Measurements from ENCODE around the gene CXCR6.
"Not testable (repeated sequence)": the region's sequence is repeated elsewhere in the genome, so short reads cannot be mapped to it uniquely, and the experiment has no call there.

Gene CXCR6

DNA sequence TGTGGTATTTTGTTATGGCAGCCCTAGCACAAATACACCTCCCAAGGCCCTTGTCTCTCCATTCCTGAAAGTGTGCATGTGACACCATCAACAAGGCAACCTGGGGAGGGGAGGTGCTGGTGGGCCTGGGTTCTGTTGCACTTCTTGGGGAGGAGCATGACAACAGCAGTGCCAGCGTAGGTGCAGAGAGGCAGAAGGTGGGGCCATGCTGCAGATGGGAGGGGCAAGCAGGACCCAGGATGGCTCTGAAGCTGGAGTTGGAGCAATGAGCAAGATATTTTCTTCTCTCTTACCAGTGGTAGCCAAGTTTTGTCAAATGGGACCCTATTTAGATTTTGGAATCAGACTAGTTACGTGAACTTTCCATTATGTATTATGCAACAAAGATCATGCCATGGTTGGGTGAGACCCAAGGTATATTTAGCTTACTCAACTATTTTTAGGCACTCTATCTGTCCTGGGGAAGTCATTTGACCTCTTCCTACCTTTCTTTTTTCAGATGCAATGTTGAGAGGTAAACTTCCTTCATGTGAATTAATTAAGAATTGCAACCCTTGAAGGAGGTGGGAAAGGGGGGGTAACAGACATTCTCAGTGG, 49.0 kb downstream of the CXCR6 start:
- DNase-seq: no peak

DNA sequence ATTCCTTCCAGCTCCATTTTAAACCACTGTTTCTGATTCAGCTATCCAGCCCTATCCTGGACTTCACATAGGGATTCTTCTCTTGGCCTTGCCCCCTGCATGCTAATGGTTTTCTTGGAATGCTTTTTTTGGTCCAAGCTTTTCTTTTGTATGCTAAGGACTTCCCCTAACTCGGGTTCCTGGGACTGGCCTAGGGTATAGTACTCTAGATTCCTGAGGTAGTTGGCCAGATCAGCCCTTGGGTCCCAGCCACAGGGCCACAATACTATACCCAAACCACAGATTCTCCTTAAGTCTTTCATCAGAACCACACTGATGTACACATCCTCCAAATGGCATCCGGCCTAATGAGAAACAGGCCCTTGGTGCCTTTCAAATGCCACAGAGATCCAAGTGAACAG, 49.6 kb downstream of the CXCR6 start:
- no peak for DNase-seq

DNA sequence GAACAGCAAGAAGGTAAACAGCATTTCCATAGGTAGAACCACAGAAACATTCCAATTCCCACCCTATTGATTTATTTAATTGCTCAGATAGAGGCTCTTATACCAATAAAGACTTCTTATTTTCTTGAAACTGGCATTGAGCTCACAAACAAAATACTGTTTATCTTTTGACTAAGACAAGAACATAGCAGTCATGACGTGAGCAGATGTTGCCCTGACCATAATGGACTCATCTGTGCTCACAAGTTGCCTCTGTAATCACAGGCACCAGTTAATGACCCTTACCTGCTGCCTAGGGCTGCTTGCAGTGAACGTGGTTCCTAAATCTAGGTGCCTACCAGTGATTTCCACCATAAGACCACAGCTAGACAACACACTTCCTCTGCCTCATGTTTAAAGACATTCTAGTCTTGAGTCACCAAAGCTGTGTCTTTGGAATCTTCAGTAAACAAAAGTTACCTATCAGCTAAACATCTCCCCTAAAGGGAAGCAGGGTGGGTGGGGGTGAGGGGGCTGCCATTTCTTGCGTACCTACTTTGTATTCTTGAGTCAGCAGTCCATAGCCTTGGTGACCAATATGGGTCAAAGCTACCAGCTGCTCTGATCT, 50.3 kb downstream of the CXCR6 start:
- DNase-seq: peak; percentile 39

DNA sequence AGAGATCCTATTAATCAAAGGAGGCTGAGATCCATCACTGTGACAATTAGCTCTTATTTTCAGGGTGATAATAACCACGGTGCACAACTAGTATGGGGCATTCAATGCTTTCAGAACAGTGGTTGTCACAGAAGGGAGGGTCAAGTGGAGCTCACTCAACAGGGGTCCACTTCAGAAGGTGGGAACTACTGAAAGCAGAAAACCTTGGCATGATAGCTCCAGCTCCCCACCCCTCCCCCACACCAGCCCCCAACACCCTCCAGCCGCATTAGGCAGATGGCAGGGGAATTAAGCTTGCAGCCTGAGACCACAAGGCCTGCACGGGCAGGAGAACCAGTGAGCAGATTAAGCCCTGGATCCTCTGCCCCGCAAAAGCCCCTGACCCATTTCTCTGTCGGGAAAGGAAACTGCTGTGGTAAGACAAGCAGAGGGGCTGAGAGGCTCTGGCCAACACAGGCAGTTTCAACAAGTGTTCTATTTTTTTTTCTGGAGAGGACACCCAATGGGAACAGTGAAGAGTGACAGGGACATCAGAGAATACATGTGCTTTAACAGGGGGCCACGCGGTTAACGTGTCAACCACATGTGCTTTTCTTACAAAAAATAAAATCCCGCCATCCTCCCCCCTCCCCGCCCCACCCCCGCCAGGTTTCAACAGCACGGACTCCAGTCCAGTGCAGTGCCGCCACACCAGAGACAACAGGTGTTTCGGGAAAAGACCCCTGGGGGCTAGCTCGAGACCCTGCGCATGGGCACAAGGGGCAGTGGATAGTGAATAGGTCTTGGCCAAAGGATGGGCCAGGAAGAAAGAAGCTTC, 51.4 kb downstream of the CXCR6 start:
- DNase-seq: no peak

DNA sequence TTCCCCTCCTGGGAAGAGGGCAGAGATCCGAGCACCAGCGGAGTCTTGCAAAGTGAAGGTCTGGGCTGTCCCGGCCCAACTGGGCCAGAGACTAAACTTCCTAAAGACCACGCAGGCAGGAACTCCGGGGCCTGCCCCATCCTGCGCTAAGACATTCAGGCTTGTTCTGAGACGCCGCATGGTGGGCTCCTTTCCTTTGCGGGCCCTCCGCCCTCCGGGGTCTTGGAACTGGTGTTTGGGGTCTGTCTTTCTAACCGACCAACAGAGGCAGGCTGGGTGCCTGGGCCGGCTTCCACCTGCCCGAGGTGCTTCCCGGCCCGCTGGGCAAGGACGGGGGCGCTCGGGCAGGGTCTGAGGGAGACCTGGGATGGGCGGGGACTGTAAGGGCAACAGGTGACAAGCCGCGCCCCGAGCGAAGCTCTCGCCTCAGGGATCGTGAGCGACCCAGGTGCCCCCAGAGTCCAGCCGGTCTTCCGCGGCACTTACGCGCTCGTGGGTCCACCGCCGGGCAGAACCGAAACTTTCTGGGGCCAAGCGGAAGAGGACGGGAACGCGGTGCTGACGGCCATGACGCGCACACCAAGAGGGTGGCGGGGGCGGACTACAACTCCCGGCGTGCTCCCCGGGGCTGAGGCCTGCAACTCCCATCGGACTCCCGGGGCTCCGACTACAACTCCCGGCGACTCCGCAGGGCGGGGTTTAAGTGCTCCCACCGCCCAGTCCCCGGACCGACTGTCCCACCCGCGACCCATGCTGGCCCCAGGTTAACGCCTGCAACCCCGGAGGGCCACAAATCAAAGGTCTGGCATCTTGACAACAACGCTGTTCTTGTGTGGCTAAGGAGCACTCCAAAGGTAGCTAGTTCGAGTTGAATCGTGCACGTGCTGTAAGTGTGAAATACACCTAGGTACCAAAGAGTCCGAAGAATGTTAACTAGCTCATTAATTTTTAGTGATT, 52.2 kb downstream of the CXCR6 start, which contains the start of gene FYCO1:
Gene FYCO1 (minus strand): TSS at position 589 of the 957 bp plus-strand sequence. CDS start 10,914 bp downstream, outside the sequence.
- peak; percentile 86 for DNase-seq

DNA sequence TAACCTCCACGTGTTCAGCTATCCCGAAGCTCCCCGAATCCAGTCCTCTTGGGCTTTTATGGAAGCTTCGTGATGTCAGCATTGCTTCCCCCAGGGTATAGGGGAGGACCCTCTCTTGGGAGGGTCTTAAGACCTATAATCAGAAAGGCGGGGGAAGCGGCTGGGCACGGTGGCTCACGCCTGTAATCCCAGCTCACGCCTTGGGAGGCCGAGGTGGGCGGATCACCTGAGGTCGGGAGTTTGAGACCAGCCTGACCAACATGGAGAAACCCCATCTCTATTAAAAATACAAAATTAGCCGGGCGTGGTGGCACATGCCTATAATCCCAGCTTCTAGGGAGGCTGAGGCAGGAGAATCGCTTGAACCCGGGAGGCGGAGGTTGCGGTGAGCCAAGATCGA, 54.2 kb downstream of the CXCR6 start:
- not testable (repeated sequence) for DNase-seq

DNA sequence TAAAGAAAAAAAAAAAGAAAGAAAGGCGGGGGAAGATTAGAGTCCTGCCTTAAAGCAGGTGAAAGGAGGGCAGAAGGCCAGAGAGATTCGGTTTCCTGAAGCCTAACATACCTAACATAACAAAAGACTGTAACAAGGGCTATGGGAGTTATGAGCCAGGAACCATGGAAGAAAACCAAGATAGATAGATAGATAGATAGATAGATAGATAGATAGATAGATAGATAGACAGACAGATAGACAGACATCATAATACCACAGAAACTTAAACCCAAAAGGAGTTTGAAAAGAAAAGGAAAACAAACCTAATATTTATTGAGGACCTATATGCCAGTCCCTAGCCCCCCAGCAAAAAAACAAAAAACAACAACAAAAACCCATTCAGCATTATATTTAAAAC, 54.7 kb downstream of the CXCR6 start:
- no peak for DNase-seq

Data from activated T-cell treated with anti-CD3 and anti-CD28 coated beads, Interleukin-2, amount 50 U/mL, for 1 hour (primary cell).